IMR-90 (cell line): ENCODE data around the gene PDZD2. TPM values are rescaled to one million over a fixed set of nuclear protein-coding genes. Genes with fewer than 3 reads are reported as not detected.

Experiments
- ATAC-seq: fragments of 200-7000 bp; cut with Tn5 transposase; 2 replicates; pipeline ENCODE4 v1.9.1; 2020; ENCODE audit warnings: low read depth, mild to moderate bottlenecking, moderate library complexity
- BruUV-seq: library from RNA; stranded (reverse); fragments of 400-500 nt; replicated peaks from 2 replicates; lab custom pipeline; 2021; lab: Mats Ljungman, UMichigan
- CTCF ChIA-PET: fragments of 300-600 bp; formaldehyde crosslinking; extraction: SDS; loops from one replicate; lab custom pipeline; 2021; ENCODE audit warnings: antibody characterized with exemption; lab: Yijun Ruan, JAX
- POLR2A ChIA-PET: fragments of 300-600 bp; sonication (Branson Sonifier 250); formaldehyde crosslinking; loops from one replicate; lab custom pipeline; 2022; ENCODE audit warnings: antibody characterized with exemption; ENCODE audit not compliant: unreplicated experiment; lab: Charles Lee
- DNase-seq: peaks from one replicate; pipeline ENCODE4 v3.0.0; 2013
- H2AFZ ChIP-seq: replicated peaks from 2 replicates; pipeline ENCODE3; 2013; ENCODE audit warnings: low read length, mild to moderate bottlenecking; ENCODE audit not compliant: poor library complexity
- H2AK5ac ChIP-seq: 2 replicates; pipeline ENCODE4 v1.6.1; 2013; ENCODE audit warnings: low read depth, low read length, inconsistent platforms
- H2AK9ac ChIP-seq: replicated peaks from 2 replicates; pipeline ENCODE3; 2013; ENCODE audit warnings: mild to moderate bottlenecking, low read depth, low read length, moderate library complexity; ENCODE audit not compliant: poor library complexity
- H2BK120ac ChIP-seq: 2 replicates; pipeline ENCODE4 v1.6.1; 2013; ENCODE audit warnings: low read depth, low read length, inconsistent platforms
- H2BK15ac ChIP-seq: 3 replicates; pipeline ENCODE4 v1.6.1; 2013; ENCODE audit warnings: low read depth, low read length, inconsistent platforms
- H2BK20ac ChIP-seq: 2 replicates; pipeline ENCODE4 v1.6.1; 2013; ENCODE audit warnings: low read depth, mild to moderate bottlenecking, inconsistent platforms, low read length, moderate library complexity
- H2BK5ac ChIP-seq: 2 replicates; pipeline ENCODE4 v1.6.1; 2013; ENCODE audit warnings: mild to moderate bottlenecking, low read depth, low read length, inconsistent platforms; ENCODE audit not compliant: poor library complexity, severe bottlenecking
- H3K14ac ChIP-seq: replicated peaks from 2 replicates; pipeline ENCODE4 v1.6.1; 2013; ENCODE audit warnings: low read depth, low read length, inconsistent platforms
- H3K18ac ChIP-seq: 2 replicates; pipeline ENCODE4 v1.6.1; 2013; ENCODE audit warnings: low read depth, low read length, control low read depth
- H3K23ac ChIP-seq: 2 replicates; pipeline ENCODE4 v1.6.1; 2013; ENCODE audit warnings: low read depth, low read length, inconsistent platforms
- H3K27ac ChIP-seq: 2 replicates; pipeline ENCODE4 v1.5.1; 2013; ENCODE audit warnings: mild to moderate bottlenecking, control low read depth, low read length; ENCODE audit not compliant: insufficient read depth
- H3K27me3 ChIP-seq: 2 replicates; pipeline ENCODE4 v1.6.1; 2013; ENCODE audit warnings: low read length; ENCODE audit not compliant: control insufficient read depth, insufficient read depth
- H3K36me3 ChIP-seq: 2 replicates; pipeline ENCODE4 v1.6.1; 2013; ENCODE audit warnings: low read length, mixed read lengths; ENCODE audit not compliant: control insufficient read depth, insufficient read depth
- H3K4ac ChIP-seq: 2 replicates; pipeline ENCODE4 v1.6.1; 2013; ENCODE audit warnings: low read depth, low read length, inconsistent platforms
- H3K4me1 ChIP-seq: 2 replicates; pipeline ENCODE4 v1.6.1; 2013; ENCODE audit warnings: low read length, mixed read lengths; ENCODE audit not compliant: control insufficient read depth, insufficient read depth
- H3K4me2 ChIP-seq: 2 replicates; pipeline ENCODE4 v1.6.1; 2013; ENCODE audit warnings: low read depth, mild to moderate bottlenecking, control low read depth, low read length, moderate library complexity
- H3K4me3 ChIP-seq: 2 replicates; pipeline ENCODE4 v1.5.1; 2013; ENCODE audit warnings: low read depth, mild to moderate bottlenecking, control low read depth, low read length, moderate library complexity; ENCODE audit not compliant: insufficient read depth
- H3K56ac ChIP-seq: 2 replicates; pipeline ENCODE4 v1.6.1; 2013; ENCODE audit warnings: low read length, inconsistent platforms; ENCODE audit not compliant: insufficient read depth; ENCODE audit errors: extremely low read depth
- H3K79me1 ChIP-seq, 2 experiments: 2 replicates each; pipeline ENCODE4 v1.6.1; 2013; ENCODE audit warnings: low read length in 2 of 2, inconsistent platforms in 1 of 2, low read depth in 1 of 2
- H3K9ac ChIP-seq: 2 replicates; pipeline ENCODE4 v1.6.1; 2013; ENCODE audit warnings: low read depth, low read length, control low read depth
- H3K9me1 ChIP-seq: 2 replicates; pipeline ENCODE4 v1.6.1; 2013; ENCODE audit warnings: low read length, inconsistent platforms; ENCODE audit not compliant: insufficient read depth
- H3K9me3 ChIP-seq: 2 replicates; pipeline ENCODE4 v1.6.1; 2013; ENCODE audit warnings: low read length; ENCODE audit not compliant: control insufficient read depth, insufficient read depth
- H4K20me1 ChIP-seq: 2 replicates; pipeline ENCODE4 v1.6.1; 2013; ENCODE audit warnings: low read length, inconsistent platforms; ENCODE audit not compliant: insufficient read depth
- H4K5ac ChIP-seq: 2 replicates; pipeline ENCODE4 v1.6.1; 2013; ENCODE audit warnings: mild to moderate bottlenecking, low read depth, low read length, control low read depth
- H4K8ac ChIP-seq, 2 experiments: 2 replicates each; pipeline ENCODE4 v1.6.1; 2013; ENCODE audit warnings: low read depth in 2 of 2, low read length in 2 of 2, control low read depth in 1 of 2, inconsistent platforms in 1 of 2
- H4K91ac ChIP-seq: 2 replicates; pipeline ENCODE4 v1.6.1; 2013; ENCODE audit warnings: low read depth, low read length, inconsistent platforms; ENCODE audit not compliant: insufficient read depth
- ELK1 ChIP-seq: fragments of 150-350 bp; IDR thresholded peaks from 2 replicates; pipeline ENCODE4 v1.6.1; 2016; ENCODE audit warnings: low read depth, mild to moderate bottlenecking, low read length, moderate library complexity, borderline replicate concordance
- FOS ChIP-seq: fragments of 150-350 bp; IDR thresholded peaks from 2 replicates; pipeline ENCODE4 v1.6.1; 2016; ENCODE audit warnings: low read depth, low read length
- MAZ ChIP-seq: IDR thresholded peaks from 2 replicates; pipeline ENCODE4 v1.6.1; 2012; ENCODE audit warnings: low read depth, mild to moderate bottlenecking, low read length, improper control_type of control experiment, moderate library complexity, borderline replicate concordance
- NFE2L2 ChIP-seq: fragments of 150-350 bp; IDR thresholded peaks from 2 replicates; pipeline ENCODE4 v1.6.1; 2016; ENCODE audit warnings: low read depth, mild to moderate bottlenecking, low read length
- POLR2A ChIP-seq: IDR thresholded peaks from 2 replicates; pipeline ENCODE4 v1.6.1; 2012; ENCODE audit warnings: mild to moderate bottlenecking, low read depth, low read length
- RAD21 ChIP-seq: IDR thresholded peaks from 2 replicates; pipeline ENCODE4 v1.6.1; 2012; ENCODE audit warnings: low read length, improper control_type of control experiment
- WGBS, 2 experiments: methylation state at CpG; one replicate each; pipeline versions ENCODE4 v1.1.5 to v1.1.7; 2013; ENCODE audit warnings: missing lambda C conversion rate in 2 of 2; ENCODE audit not compliant: insufficient read length in 1 of 2; ENCODE audit errors: extremely low coverage in 2 of 2; 5-methylcytosine and 5-hydroxymethylcytosine counted together
- dilution Hi-C: fragments of 300-500 bp; cut with HindIII; formaldehyde crosslinking; loops from one replicate; pipeline ENCODE4 v1.14.3; 2018; ENCODE audit warnings: low sequenced_read_pairs; ENCODE audit not compliant: unreplicated experiment
- in situ Hi-C: fragments of 300-500 bp; cut with MboI; formaldehyde crosslinking; loops from 3 replicates; pipeline ENCODE4 v1.14.3; 2019; ENCODE audit warnings: low sequenced_read_pairs, inconsistent platforms, mixed read lengths
- intact Hi-C: fragments of 100-400 bp; cut with micrococcal nuclease; formaldehyde crosslinking; loops from 2 replicates; pipeline ENCODE4 v1.10.0; 2022
- polyA plus RNA-seq, 3 experiments: library from polyadenylated mRNA; depleted of rRNA; stranded (reverse); fragments of >200 nt; gene quantifications; 2 replicates each; pipeline ENCODE4 v1.2.3, GENCODE V29; 2012; ENCODE audit warnings: low replicate concordance in 1 of 3
- total RNA-seq: library from RNA; depleted of rRNA; stranded (reverse); fragments of >200 nt; gene quantifications from 2 replicates; pipeline ENCODE4 v1.2.3, GENCODE V29; 2012

The PDZD2 gene
- total and polyA plus RNA-seq, 2 of the 4 experiments (the other 2 are of a cell fraction), result under 0.01 to 0.02 TPM

- Histone ChIP-seq H4K91ac (no peak overlapping the region), H3K4me1 (no peaks in the 10 kb centered on the region), H2BK15ac (no peak overlapping the region), H3K4me3 (no peak overlapping the region), H3K36me3 (no peaks in the 10 kb centered on the region), H2BK5ac (no peak overlapping the region), H3K27ac (no peak overlapping the region), H3K4ac (no peak overlapping the region), H2AK5ac (no peak overlapping the region), H3K9me3 (no peaks in the 10 kb centered on the region), H3K27me3 (peaks cover 5% of the 10 kb centered on the region), H2BK120ac (no peak overlapping the region), H3K4me2 (no peak overlapping the region), H3K56ac (no peak overlapping the region), H2AFZ (no peak overlapping the region), H2AK9ac (no peak overlapping the region), H3K14ac (no peak overlapping the region), H3K79me1 (no peaks in the 10 kb centered on the region), H4K5ac (no peak overlapping the region), H4K20me1 (no peaks in the 10 kb centered on the region), H3K9ac (no peak overlapping the region), H4K8ac (no peak overlapping the region), H2BK20ac (no peak overlapping the region), H3K18ac (no peak overlapping the region), H3K9me1 (no peaks in the 10 kb centered on the region), H3K23ac (no peak overlapping the region)
- BruUV-seq, result no TSS peak
- WGBS, 2 experiments, result 33% methylated on average over 1 of the region's 4 CpGs; no CpG with 5 or more reads in 1 of the 2 experiments
- DNase-seq (no peak), ATAC-seq (no peak)
- intact Hi-C loops, result no loop called here
- CTCF ChIA-PET, result interaction anchor here (0.6 kb wide), 1 partner anchor 20 kb away, joined by 3 read pairs; no protein-coding TSS in a partner anchor
- dilution Hi-C loops, result no loop called here
- in situ Hi-C loops, result no loop called here
- TF ChIP-seq POLR2A (no peak), ELK1 (no peak), MAZ (no peak), FOS (no peak), RAD21 (no peak), NFE2L2 (no peak)
- POLR2A ChIA-PET, result no interaction called here
Observed at GRCh38 chr5:31722111-31722510, 83.2 kb downstream of the PDZD2 start.
